Thymus (tissue), 11 donors: Measurements from ENCODE around the gene ARL6IP1. TPM values are rescaled to one million over a fixed set of nuclear protein-coding genes. Genes with fewer than 3 reads are reported as not detected.
"Not testable (repeated sequence)": the region's sequence is repeated elsewhere in the genome, so short reads cannot be mapped to it uniquely, and the experiment has no call there.

Experiments
- DNase-seq, 9 donors: peaks; one replicate each; pipeline ENCODE4 v3.0.0-alpha.2; 2013; ENCODE audit warnings: low spot score in 9 of 9, low read depth in 6 of 9, missing footprints in 1 of 9
- H3K27ac ChIP-seq, 2 donors: one replicate each; pipeline ENCODE4 v1.5.1; 2013; ENCODE audit warnings: control low read depth in 1 of 2, low read depth in 1 of 2, low read length in 1 of 2, mild to moderate bottlenecking in 1 of 2, moderate library complexity in 1 of 2
- H3K27me3 ChIP-seq, 2 donors: one replicate each; pipeline ENCODE4 v1.5.1; 2013; ENCODE audit warnings: low read length in 1 of 2; ENCODE audit not compliant: control insufficient read depth in 2 of 2, insufficient read depth in 1 of 2
- H3K36me3 ChIP-seq, 2 donors: one replicate each; pipeline ENCODE4 v1.5.1; 2013; ENCODE audit warnings: low read length in 1 of 2, mild to moderate bottlenecking in 1 of 2, moderate library complexity in 1 of 2; ENCODE audit not compliant: control insufficient read depth in 2 of 2, insufficient read depth in 2 of 2
- H3K4me1 ChIP-seq, 2 donors: one replicate each; pipeline ENCODE4 v1.5.1; 2013; ENCODE audit warnings: low read length in 2 of 2; ENCODE audit not compliant: control insufficient read depth in 2 of 2, insufficient read depth in 2 of 2
- H3K4me3 ChIP-seq, 2 donors: one replicate each; pipeline ENCODE4 v1.5.1; 2013; ENCODE audit warnings: low read length in 2 of 2, control low read depth in 1 of 2, mild to moderate bottlenecking in 1 of 2
- H3K9me3 ChIP-seq, 2 donors: one replicate each; pipeline ENCODE4 v1.5.1; 2013; ENCODE audit warnings: low read length in 1 of 2, mild to moderate bottlenecking in 1 of 2; ENCODE audit not compliant: control insufficient read depth in 2 of 2, insufficient read depth in 1 of 2
- WGBS: extraction: QIAGEN DNeasy Blood & Tissue Kit; methylation state at CpG from one replicate; pipeline ENCODE4 v1.1.7; 2013; 5-methylcytosine and 5-hydroxymethylcytosine counted together
- polyA plus RNA-seq: library from polyadenylated mRNA; stranded (reverse); fragments of 200-250 nt; gene quantifications from one replicate; pipeline ENCODE4 v1.2.3, GENCODE V29; 2013
- total RNA-seq: library from RNA; stranded (reverse); fragments of 120-200 nt; gene quantifications from one replicate; pipeline ENCODE4 v1.2.4, GENCODE V29; 2013
- donor health status: healthy.

Gene ARL6IP1
- total and polyA plus RNA-seq, 2 donors, result 120 to 169 TPM

- WGBS, result 12% methylated on average over 3 of the region's 10 CpGs
- not testable (repeated sequence) for H3K27me3 ChIP-seq, DNase-seq, H3K9me3 ChIP-seq, H3K36me3 ChIP-seq, H3K4me3 ChIP-seq, H3K27ac ChIP-seq, H3K4me1 ChIP-seq
These were observed 43.2 kb downstream of the ARL6IP1 start for GRCh38 chr16:18757960-18758660.

GRCh38 chr16:18756639-18757038 is 44.7 kb downstream of the ARL6IP1 start:
- H3K4me3 ChIP-seq, H3K27me3 ChIP-seq, H3K9me3 ChIP-seq, H3K27ac ChIP-seq, DNase-seq, H3K4me1 ChIP-seq, H3K36me3 ChIP-seq: not testable (repeated sequence)
- 71% methylated on average over 9 of the region's 9 CpGs for WGBS

GRCh38 chr16:18742870-18743269 is 58.5 kb downstream of the ARL6IP1 start:
- 81% methylated on average over 6 of the region's 8 CpGs for WGBS
- not testable (repeated sequence) for H3K27me3 ChIP-seq, DNase-seq

More at GRCh38 chr16:18742870-18743269, 58.5 kb downstream of the ARL6IP1 start:
- not testable (repeated sequence) for H3K9me3 ChIP-seq, H3K36me3 ChIP-seq, H3K4me1 ChIP-seq, H3K27ac ChIP-seq, H3K4me3 ChIP-seq

Other genes starting within 250 kb of the ARL6IP1 start
- 37.3 TPM for gene NOMO2, start 239.5 kb downstream of the ARL6IP1 start, total RNA-seq
- gene NOMO2, start 239.5 kb downstream of the ARL6IP1 start, polyA plus RNA-seq, result 50.4 TPM
- gene RPS15A, start 11.2 kb downstream of the ARL6IP1 start, total RNA-seq, result 6,149 TPM
- 6,819 TPM for gene RPS15A, start 11.2 kb downstream of the ARL6IP1 start, polyA plus RNA-seq
- 31.9 TPM for gene SMG1, start 124.9 kb upstream of the ARL6IP1 start, total RNA-seq
- 20.8 TPM for gene SMG1, start 124.9 kb upstream of the ARL6IP1 start, polyA plus RNA-seq
- 0.14 TPM for gene TMC7, start 182.4 kb upstream of the ARL6IP1 start, total RNA-seq
- 0.41 TPM for gene TMC7, start 182.4 kb upstream of the ARL6IP1 start, polyA plus RNA-seq